K562 (cell line): ENCODE results near the gene PADI1. TPM values are rescaled to one million over a fixed set of nuclear protein-coding genes. Genes with fewer than 3 reads are reported as not detected.

Experiments
- ATAC-seq: fragments of 200-7000 bp; cut with Tn5 transposase; 3 replicates; pipeline ENCODE4 v1.9.1; 2020; ENCODE audit warnings: moderate library complexity
- BruUV-seq: library from RNA; stranded (reverse); fragments of 400-500 nt; replicated peaks from 2 replicates; lab custom pipeline; 2021; lab: Mats Ljungman, UMichigan
- CTCF ChIA-PET: fragments of 300-600 bp; formaldehyde crosslinking; extraction: SDS; loops from one replicate; lab custom pipeline; 2021; ENCODE audit warnings: low intra/inter-chr PET ratio; lab: Yijun Ruan, JAX
- POLR2A ChIA-PET: fragments of 300-600, 350-650 bp; sonication (Branson Sonifier 250); formaldehyde crosslinking; extraction: SDS; loops from one replicate; lab custom pipeline; 2021; ENCODE audit warnings: antibody characterized with exemption, inconsistent platforms; lab: Yijun Ruan, JAX
- DNase-seq, 4 experiments: peaks; one replicate each; pipeline versions ENCODE4 v3.0.0 to v3.0.0-alpha.2; 2011 to 2018; ENCODE audit warnings: low spot score in 3 of 4, mixed read lengths in 3 of 4; ENCODE audit errors: extremely low read depth in 1 of 4
- FAIRE-seq: peaks from 2 replicates; lab custom pipeline; 2011; peaks lifted over from hg19 to GRCh38; lab: Jason Lieb, UNC
- H2AFZ ChIP-seq: 2 replicates; pipeline ENCODE4 v1.6.0; 2011; ENCODE audit warnings: low read depth, low read length, control low read depth, inconsistent platforms
- H3K27ac ChIP-seq: fragments of 200-600 bp; 3 replicates; pipeline ENCODE4 v1.8.0; 2011; ENCODE audit warnings: low read depth, mild to moderate bottlenecking, control low read depth, inconsistent platforms, low read length, moderate library complexity, mixed read lengths; ENCODE audit errors: extremely low read depth
- H3K27me3 ChIP-seq, 2 experiments: fragments of 300-600 bp in 1 of 2; 2 replicates in 1 of 2; 3 replicates in 1 of 2; pipeline versions ENCODE4 v1.6.0 to v1.8.0; 2011; ENCODE audit warnings: inconsistent platforms in 2 of 2, low read length in 2 of 2, mild to moderate bottlenecking in 1 of 2, mixed read lengths in 1 of 2, moderate library complexity in 1 of 2; ENCODE audit not compliant: control insufficient read depth in 2 of 2, insufficient read depth in 2 of 2
- H3K36me3 ChIP-seq: fragments of 300-600 bp; 3 replicates; pipeline ENCODE4 v1.8.0; 2011; ENCODE audit warnings: mild to moderate bottlenecking, low read length, inconsistent platforms; ENCODE audit not compliant: control insufficient read depth, insufficient read depth
- H3K4me1 ChIP-seq, 2 experiments: fragments of 200-600 bp in 1 of 2; replicated peaks in 1 of 2; 2 replicates in 1 of 2; 3 replicates in 1 of 2; pipeline versions ENCODE4 v1.5.1 to v1.8.0; 2011; ENCODE audit warnings: inconsistent platforms in 2 of 2, low read length in 2 of 2, mild to moderate bottlenecking in 1 of 2, mixed read lengths in 1 of 2, moderate library complexity in 1 of 2; ENCODE audit not compliant: control insufficient read depth in 2 of 2, insufficient read depth in 2 of 2
- H3K4me2 ChIP-seq: 2 replicates; pipeline ENCODE4 v1.6.1; 2011; ENCODE audit warnings: low read length, control low read depth, inconsistent platforms, mixed read lengths; ENCODE audit not compliant: insufficient read depth
- H3K4me3 ChIP-seq: fragments of 200-600 bp; sonication (generic), shearing (Covaris generic); 2 replicates; pipeline ENCODE4 v1.5.1; 2016; ENCODE audit warnings: control low read depth, inconsistent platforms
- H3K79me2 ChIP-seq: fragments of 200-600 bp; 3 replicates; pipeline ENCODE4 v1.8.0; 2011; ENCODE audit warnings: low read length, inconsistent platforms; ENCODE audit not compliant: control insufficient read depth, insufficient read depth
- H3K9ac ChIP-seq, 2 experiments: 2 replicates each; pipeline versions ENCODE4 v1.6.0 to v1.6.1; 2011; ENCODE audit warnings: low read depth in 2 of 2, low read length in 2 of 2, control low read depth in 1 of 2, inconsistent platforms in 1 of 2, mild to moderate bottlenecking in 1 of 2, mixed read lengths in 1 of 2; ENCODE audit not compliant: insufficient read depth in 1 of 2
- H3K9me1 ChIP-seq: one replicate; pipeline ENCODE4 v1.6.0; 2011; ENCODE audit warnings: inconsistent platforms, mild to moderate bottlenecking, low read length, moderate library complexity; ENCODE audit not compliant: control insufficient read depth, insufficient read depth
- H3K9me3 ChIP-seq: replicated peaks from 2 replicates; pipeline ENCODE4 v1.5.1; 2011; ENCODE audit warnings: low read depth, low read length, inconsistent platforms; ENCODE audit not compliant: control insufficient read depth, insufficient read depth
- H4K20me1 ChIP-seq: replicated peaks from 2 replicates; pipeline ENCODE4 v1.6.1; 2011; ENCODE audit warnings: low read length, inconsistent platforms, mixed read lengths; ENCODE audit not compliant: control insufficient read depth, insufficient read depth
- CBFA2T2 ChIP-seq: fragments of 450-650 bp; conservative IDR thresholded peaks from 2 replicates; pipeline ENCODE4 v1.6.1; 2017; ENCODE audit warnings: mild to moderate bottlenecking
- CHD1 ChIP-seq: fragments of 200-600 bp; sonication (generic); IDR thresholded peaks from one replicate; pipeline ENCODE4 v1.6.1; 2012; ENCODE audit warnings: mild to moderate bottlenecking, moderate library complexity, low read length, inconsistent platforms
- DEAF1 ChIP-seq: fragments of 450-650 bp; formaldehyde crosslinking; IDR thresholded peaks from 2 replicates; pipeline ENCODE4 v1.4.0; 2020; ENCODE audit warnings: mild to moderate bottlenecking, moderate library complexity
- DPF2 ChIP-seq: fragments of 450-650 bp; IDR thresholded peaks from 2 replicates; pipeline ENCODE4 v1.6.1; 2016
- FOXA1 ChIP-seq: fragments of 450-650 bp; IDR thresholded peaks from 2 replicates; pipeline ENCODE4 v1.6.1; 2016; ENCODE audit warnings: mild to moderate bottlenecking, borderline replicate concordance
- KAT7 ChIP-seq: sonication (generic); formaldehyde crosslinking; IDR thresholded peaks from 2 replicates; pipeline ENCODE4 v1.8.0; 2022; ENCODE audit warnings: missing genetic modification reagents, mild to moderate bottlenecking, borderline replicate concordance
- MBD2 ChIP-seq: sonication (generic); IDR thresholded peaks from 2 replicates; pipeline ENCODE4 v1.6.1; 2016; ENCODE audit warnings: low read depth, borderline replicate concordance
- NR2C1 ChIP-seq, 2 experiments: fragments of 450-650 bp; IDR thresholded peaks; 2 replicates each; pipeline ENCODE4 v1.6.1; 2017; ENCODE audit warnings: mild to moderate bottlenecking in 2 of 2, antibody characterized with exemption in 1 of 2, inconsistent platforms in 1 of 2, missing compliant biosample characterization in 1 of 2, missing genetic modification characterization in 1 of 2
- SMARCE1 ChIP-seq: fragments of 450-650 bp; IDR thresholded peaks from 2 replicates; pipeline ENCODE4 v1.7.1; 2016; ENCODE audit warnings: mild to moderate bottlenecking
- SP2 ChIP-seq: IDR thresholded peaks from 2 replicates; pipeline ENCODE4 v1.6.1; 2011; ENCODE audit warnings: mild to moderate bottlenecking, low read depth, low read length, moderate library complexity; ENCODE audit not compliant: poor library complexity, severe bottlenecking; ENCODE audit errors: extremely low read depth
- TAF15 ChIP-seq: fragments of 200-400 bp; formaldehyde crosslinking; IDR thresholded peaks from 2 replicates; pipeline ENCODE4 v1.6.1; 2017; ENCODE audit warnings: mild to moderate bottlenecking, low read depth, low read length, moderate library complexity
- ZNF197 ChIP-seq: fragments of 200-800 bp; sonication (Bioruptor generic); IDR thresholded peaks from 2 replicates; pipeline ENCODE4 v1.6.1; 2016; ENCODE audit warnings: low read depth, missing genetic modification characterization, missing compliant biosample characterization
- ZNF57 ChIP-seq: fragments of 450-650 bp; formaldehyde crosslinking; IDR thresholded peaks from 2 replicates; pipeline ENCODE4 v1.4.0; 2020; ENCODE audit warnings: mild to moderate bottlenecking, moderate library complexity
- ZNF699 ChIP-seq: fragments of 250-450 bp; sonication (Bioruptor Pico); IDR thresholded peaks from 2 replicates; pipeline ENCODE4 v1.8.0; 2021; ENCODE audit warnings: mild to moderate bottlenecking, moderate library complexity; ENCODE audit not compliant: insufficient replicate concordance
- WGBS: fragments of 100-300 bp; shearing (Covaris generic); methylation state at CpG from one replicate; pipeline ENCODE4 v1.1.6; 2016; ENCODE audit warnings: low coverage, mixed read lengths; ENCODE audit not compliant: insufficient coverage; ENCODE audit errors: missing lambda C conversion rate; 5-methylcytosine and 5-hydroxymethylcytosine counted together
- in situ Hi-C: fragments of 300-500 bp; cut with MboI; formaldehyde crosslinking; loops from 4 replicates; pipeline ENCODE4 v1.15.0; 2018; ENCODE audit warnings: inconsistent platforms, mixed read lengths
- intact Hi-C: fragments of 100-400 bp; cut with micrococcal nuclease; formaldehyde crosslinking; loops from 2 replicates; pipeline ENCODE4 v1.14.2; 2022
- polyA plus RNA-seq, 8 experiments: library from polyadenylated mRNA; depleted of rRNA in 4 of 8; stranded (reverse) in 5 of 8; unstranded in 3 of 8; fragments of >200 nt; fragmentation: Nextera tagmentation in 2 of 8; fragmentation: Illumina TruSeq in 1 of 8; extraction: Ambion mirVana in 2 of 8; extraction: Trizol in 1 of 8; gene quantifications; 2 replicates each; pipeline versions ENCODE4 v1.2.1 to v1.2.3, GENCODE V29; 2011 to 2014; ENCODE audit warnings: inconsistent platforms in 1 of 8, missing spikeins in 1 of 8
- total RNA-seq, 7 experiments: library from RNA; depleted of rRNA in 6 of 7; stranded (reverse); fragments of >200 nt in 6 of 7; fragmentation: Illumina TruSeq in 2 of 7; extraction: Trizol in 2 of 7; gene quantifications; 2 replicates each; pipeline versions ENCODE4 v1.2.1 to v1.2.3, GENCODE V29; 2011 to 2021; ENCODE audit warnings: low replicate concordance in 1 of 7
- TF ChIP-seq, protein P1 (sequence below), 2 experiments: fragments of 250-450 bp in 1 of 2; fragments of 450-650 bp in 1 of 2; sonication (Bioruptor Pico) in 1 of 2; IDR thresholded peaks; 2 replicates each; pipeline versions ENCODE4 v1.6.1 to v1.8.0; 2016 to 2021; ENCODE audit warnings: mild to moderate bottlenecking in 2 of 2, moderate library complexity in 2 of 2, missing compliant biosample characterization in 1 of 2, missing genetic modification characterization in 1 of 2

PADI1 gene
- total and polyA plus RNA-seq, 9 of the 15 experiments (the other 6 are each of a cell fraction or from before 2014, with no cell fraction given), result not detected

DNA sequence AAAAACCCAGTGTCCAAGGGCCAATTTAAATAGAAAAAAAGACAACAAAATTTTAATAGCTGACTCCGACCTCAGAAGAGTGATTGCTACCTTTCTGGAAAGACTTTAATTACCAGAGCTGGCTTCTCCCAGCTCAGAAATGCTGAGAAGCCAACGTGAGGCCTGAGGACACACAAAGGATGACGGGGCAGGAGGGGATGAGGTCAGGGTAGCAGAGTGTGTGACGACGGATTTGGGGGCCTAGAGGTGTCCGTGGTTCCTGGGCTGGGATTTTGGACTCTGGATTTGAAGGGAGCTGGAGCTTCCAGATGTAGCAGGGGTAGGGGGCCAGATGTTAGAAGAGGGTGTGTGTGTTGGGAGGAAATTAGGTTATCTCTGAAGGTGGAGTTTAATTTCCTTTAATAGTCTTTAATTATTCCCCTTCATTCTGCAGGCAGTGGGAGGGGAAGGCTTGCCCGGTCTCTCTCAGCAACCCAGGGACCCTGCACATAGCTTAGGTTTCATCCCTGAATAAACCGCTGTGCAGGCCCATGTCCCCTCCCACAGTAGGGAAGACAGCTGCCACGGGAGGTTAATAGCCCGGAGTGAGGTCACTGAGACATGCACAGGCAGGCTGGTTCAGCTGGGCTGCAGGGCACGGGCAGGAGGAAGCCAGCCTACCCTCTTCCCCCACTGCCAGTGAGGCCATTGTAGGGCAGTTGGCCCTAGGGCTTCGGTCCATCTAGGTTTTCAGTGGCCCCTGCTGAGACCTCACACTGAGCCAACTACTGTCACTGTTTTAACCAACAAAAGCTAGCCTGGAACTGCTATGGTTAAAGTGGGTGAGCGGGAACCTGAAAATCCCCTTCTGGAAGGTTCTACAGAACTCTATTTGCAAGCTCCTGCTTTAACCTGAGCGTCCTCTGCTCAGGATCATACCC lies 40.2 kb downstream of the PADI1 start (continued):
- TF ChIP-seq, protein P1, sequence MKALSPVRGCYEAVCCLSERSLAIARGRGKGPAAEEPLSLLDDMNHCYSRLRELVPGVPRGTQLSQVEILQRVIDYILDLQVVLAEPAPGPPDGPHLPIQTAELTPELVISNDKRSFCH (CRISPR knock-in tag; IDR thresholded peaks at IDR 0.05), result no peak
- TF ChIP-seq, protein P1 (tag; IDR thresholded peaks at IDR 0.05), result no peak
- TF ChIP-seq ZNF699 (CRISPR knock-in tag), result no peak
- no peak for TF ChIP-seq TAF15

DNA sequence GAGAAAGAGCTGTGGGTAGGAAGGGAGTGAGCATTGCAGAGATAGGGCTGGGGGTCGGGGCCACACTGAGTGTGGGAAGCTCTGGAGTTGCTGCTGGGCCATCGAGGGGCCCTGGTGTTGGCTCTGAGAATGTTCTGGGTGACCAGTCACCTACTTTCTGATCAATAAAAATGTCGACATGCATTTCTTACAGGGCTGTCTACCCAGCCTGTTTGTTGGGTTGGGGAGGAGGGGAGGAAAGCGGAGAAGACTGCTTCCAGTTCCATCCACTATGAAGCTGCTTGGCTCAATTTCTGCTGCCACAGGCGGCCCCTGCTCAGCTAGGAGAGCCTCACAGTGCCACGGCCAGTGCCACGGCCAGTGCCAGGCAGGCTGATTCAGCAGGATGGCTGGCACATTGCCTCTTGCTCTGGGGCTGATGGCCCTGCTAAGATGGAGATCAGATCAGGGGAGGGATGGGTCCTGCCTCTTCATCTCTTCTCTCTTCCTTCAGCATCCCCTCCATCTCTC lies 40.9 kb downstream of the PADI1 start:
- H3K9ac ChIP-seq, result no peak overlapping the region
- ChIA-PET CTCF (no interaction called here), POLR2A (interaction anchor here (0.6 to 1.0 kb wide), 4 partner anchors 8 to 893 kb away, joined by 3 to 5 read pairs (median 3); partner anchors contain the start of gene FBXO42)
- intact Hi-C loops, result no loop called here
- WGBS, result 2% methylated on average over 7 of the region's 7 CpGs
- H3K9me3 ChIP-seq, result no peaks in the 10 kb centered on the region
- no peak overlapping the region for H2AFZ ChIP-seq
- no peak overlapping the region for H3K27ac ChIP-seq
- TF ChIP-seq ZNF57 (no peak), NR2C1 (IDR thresholded peaks at IDR 0.05) (no peak), NR2C1 (tag; IDR thresholded peaks at IDR 0.05) (no peak), CHD1 (no peak), FOXA1 (no peak), SP2 (no peak), DEAF1 (CRISPR knock-in tag) (no peak), DPF2 (no peak), CBFA2T2 (no peak), ZNF197 (CRISPR knock-in tag) (no peak), KAT7 (CRISPR knock-in tag) (no peak), MBD2 (no peak), SMARCE1 (no peak)
- no peak overlapping the region for H3K4me2 ChIP-seq
- 0 out of 5 replicates have a peak, but pooled peaks cover 0 to 3% of the 10 kb centered on the region in 2 experiments for H3K4me1 ChIP-seq
- in situ Hi-C loops, result no loop called here
- no peak overlapping the region for H3K4me3 ChIP-seq
- H4K20me1 ChIP-seq, result 0 out of 2 replicates have a peak, but pooled peaks cover 7% of the 10 kb centered on the region
- DNase-seq (no peak), ATAC-seq (no peak), FAIRE-seq (no peak)
- H3K27me3 ChIP-seq, result peaks cover 41 to 86% of the 10 kb centered on the region in 2 experiments
- no TSS peak for BruUV-seq
- H3K36me3 ChIP-seq, result no peaks in the 10 kb centered on the region
- H3K9me1 ChIP-seq, result no peaks in the 10 kb centered on the region
- no peaks in the 10 kb centered on the region for H3K79me2 ChIP-seq
